Activated CD4-positive, alpha-beta memory T cell treated with anti-CD3 and anti-CD28 coated beads, Interleukin-2, amount 10 ng/mL, durations not matched to agents 7 days and 5 days (primary cell): ENCODE measurements around the gene COPS4. TPM values are rescaled to one million over a fixed set of nuclear protein-coding genes. Genes with fewer than 3 reads are reported as not detected.
"Not testable (repeated sequence)": the region's sequence is repeated elsewhere in the genome, so short reads cannot be mapped to it uniquely, and the experiment has no call there.

Source experiments
- CTCF ChIA-PET: fragments of 350-600 bp; sonication (Branson Sonifier 250); formaldehyde crosslinking; loops from one replicate; lab custom pipeline; 2021; ENCODE audit warnings: antibody characterized with exemption, inconsistent platforms; lab: Charles Lee
- POLR2A ChIA-PET: fragments of 350-600 bp; sonication (Branson Sonifier 250); formaldehyde crosslinking; loops from one replicate; lab custom pipeline; 2021; ENCODE audit warnings: antibody characterized with exemption; lab: Charles Lee
- DNase-seq: peaks from one replicate; pipeline ENCODE4 v3.0.0-alpha.2; 2020
- H3K27ac Mint-ChIP-seq: one replicate; pipeline ENCODE4 v1.8.0; 2021; ENCODE audit warnings: mild to moderate bottlenecking, mixed read lengths
- H3K27me3 Mint-ChIP-seq: one replicate; pipeline ENCODE4 v1.8.0; 2021; ENCODE audit warnings: mixed read lengths
- H3K36me3 Mint-ChIP-seq: one replicate; pipeline ENCODE4 v1.8.0; 2021; ENCODE audit warnings: low read depth, mixed read lengths
- H3K4me1 Mint-ChIP-seq: one replicate; pipeline ENCODE4 v1.8.0; 2021; ENCODE audit warnings: mixed read lengths
- H3K4me3 Mint-ChIP-seq: one replicate; pipeline ENCODE4 v1.8.0; 2021; ENCODE audit warnings: mild to moderate bottlenecking, mixed read lengths
- H3K9me3 Mint-ChIP-seq: one replicate; pipeline ENCODE4 v1.8.0; 2021; ENCODE audit warnings: mixed read lengths
- total RNA-seq, 2 experiments: library from RNA; stranded (reverse); gene quantifications; one replicate each; pipeline ENCODE4 v1.2.3, GENCODE V29; 2021

The COPS4 gene
- total RNA-seq = 10 to 100 TPM; 30.9 to 32.8 TPM

GRCh38 chr4:83034630-83035494, at the start of gene COPS4:
TSS of gene COPS4 (plus strand) at chr4:83035183. CDS start at chr4:83035225, 42 bp downstream.
- ChIA-PET CTCF (interaction anchor here (0.6 to 1.8 kb wide), 25 partner anchors 11 to 606 kb away, joined by 3 to 28 read pairs (median 5); partner anchors contain the start of genes COQ2 and LIN54), POLR2A (interaction anchor here (0.6 to 1.9 kb wide), 35 partner anchors 8 to 606 kb away, joined by 3 to 96 read pairs (median 4); partner anchors contain the start of genes COQ2, HELQ, LIN54 and MRPS18C)
- peak within 1 kb of the TSS; percentile 95 for H3K4me3 Mint-ChIP-seq
- peaks cover 31% of the 10 kb centered on the region for H3K4me1 Mint-ChIP-seq
- H3K27ac Mint-ChIP-seq = peak within 1 kb of the TSS; percentile 99
- DNase-seq = peak; percentile 97
- peaks cover 11% of the 10 kb centered on the region for H3K27me3 Mint-ChIP-seq
- peaks cover 5% of the 10 kb centered on the region for H3K36me3 Mint-ChIP-seq
- no peaks in the 10 kb centered on the region for H3K9me3 Mint-ChIP-seq

DNA sequence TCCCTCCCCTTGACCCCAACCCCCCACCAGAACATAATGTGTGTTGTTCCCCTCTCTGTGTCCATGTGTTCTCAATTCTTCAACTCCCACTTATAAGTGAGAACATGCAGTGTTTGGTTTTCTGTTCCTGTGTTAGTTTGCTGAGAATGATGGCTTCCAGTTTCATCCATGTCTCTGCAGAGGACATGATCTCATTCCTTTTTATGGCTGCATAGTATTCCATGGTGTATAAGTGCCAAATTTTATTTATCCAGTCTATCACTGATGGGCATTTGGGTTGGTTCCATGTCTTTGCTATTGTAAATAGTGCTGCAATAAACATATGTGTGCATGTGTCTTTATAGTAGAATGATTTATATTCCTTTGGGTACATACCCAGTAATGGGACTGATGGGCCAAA, 47.5 kb upstream of the COPS4 start:
- POLR2A ChIA-PET, CTCF ChIA-PET, H3K9me3 Mint-ChIP-seq, DNase-seq, H3K27ac Mint-ChIP-seq, H3K27me3 Mint-ChIP-seq, H3K4me3 Mint-ChIP-seq: not testable (repeated sequence)
- H3K36me3 Mint-ChIP-seq = peaks cover 37% of the 10 kb centered on the region
- H3K4me1 Mint-ChIP-seq = peaks cover 33% of the 10 kb centered on the region

DNA sequence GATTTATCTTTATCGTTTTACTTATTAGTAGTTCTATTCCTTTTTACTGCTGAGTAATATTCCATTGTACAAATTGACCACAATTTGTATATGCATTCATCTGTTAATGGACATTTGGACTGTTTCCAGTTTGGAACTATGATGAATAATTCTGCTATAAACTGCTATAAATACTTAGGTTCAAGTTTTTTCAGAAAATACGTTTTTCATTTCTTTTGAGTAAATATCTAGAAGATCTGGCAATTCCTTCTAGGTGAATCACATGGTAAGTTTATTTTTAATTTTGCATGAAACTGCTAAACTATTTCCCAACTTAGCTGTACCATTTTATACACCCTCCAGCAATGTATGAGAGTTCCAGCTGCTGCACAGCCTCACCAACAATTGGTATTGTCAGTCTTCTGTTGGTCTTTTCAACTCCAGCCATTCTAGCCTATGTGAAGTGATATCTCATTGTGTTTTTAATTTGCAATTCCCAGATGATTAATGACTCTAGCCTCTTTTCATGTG, 46.6 kb upstream of the COPS4 start:
- Mint-ChIP-seq H3K9me3 (no peaks in the 10 kb centered on the region), H3K4me1 (peaks cover 33% of the 10 kb centered on the region), H3K36me3 (peaks cover 33% of the 10 kb centered on the region), H3K27me3 (no peaks in the 10 kb centered on the region), H3K27ac (no peak overlapping the region), H3K4me3 (no peak overlapping the region)
- POLR2A ChIA-PET = interaction anchor here (1.7 kb wide), 1 partner anchor 46 kb away, joined by 4 read pairs; the partner anchor contains the start of gene COPS4
- DNase-seq = no peak
- CTCF ChIA-PET = no interaction called here

- H3K27me3 Mint-ChIP-seq = no peaks in the 10 kb centered on the region
- no peak overlapping the region for H3K4me3 Mint-ChIP-seq
- ChIA-PET POLR2A (interaction anchor here (0.6 to 2.0 kb wide), 8 partner anchors 9 to 125 kb away, joined by 3 to 7 read pairs (median 4); partner anchors contain the start of genes COPS4 and LIN54), CTCF (interaction anchor here (0.9 to 1.1 kb wide), 3 partner anchors 18 to 45 kb away, joined by 3 to 4 read pairs (median 3); partner anchors contain the start of gene COPS4)
- peak overlapping the region; percentile 44 for H3K27ac Mint-ChIP-seq
- DNase-seq = no peak
- H3K4me1 Mint-ChIP-seq = peaks cover 25% of the 10 kb centered on the region
- peaks cover 22% of the 10 kb centered on the region for H3K36me3 Mint-ChIP-seq
- H3K9me3 Mint-ChIP-seq = no peaks in the 10 kb centered on the region
Observed at GRCh38 chr4:82989575-82990429, 45.2 kb upstream of the COPS4 start.

- H3K4me1 Mint-ChIP-seq = peaks cover 13% of the 10 kb centered on the region
- H3K9me3 Mint-ChIP-seq = no peaks in the 10 kb centered on the region
- no peak overlapping the region for H3K4me3 Mint-ChIP-seq
- DNase-seq = no peak
- H3K36me3 Mint-ChIP-seq = peaks cover 7% of the 10 kb centered on the region
- CTCF ChIA-PET = interaction anchor here (0.6 kb wide), 1 partner anchor 16 kb away, joined by 4 read pairs; the partner anchor contains the start of gene LIN54
- no peak overlapping the region for H3K27ac Mint-ChIP-seq
- POLR2A ChIA-PET = no interaction called here
- no peaks in the 10 kb centered on the region for H3K27me3 Mint-ChIP-seq
Observed at GRCh38 chr4:82994834-82995233, 40.1 kb upstream of the COPS4 start.

DNA sequence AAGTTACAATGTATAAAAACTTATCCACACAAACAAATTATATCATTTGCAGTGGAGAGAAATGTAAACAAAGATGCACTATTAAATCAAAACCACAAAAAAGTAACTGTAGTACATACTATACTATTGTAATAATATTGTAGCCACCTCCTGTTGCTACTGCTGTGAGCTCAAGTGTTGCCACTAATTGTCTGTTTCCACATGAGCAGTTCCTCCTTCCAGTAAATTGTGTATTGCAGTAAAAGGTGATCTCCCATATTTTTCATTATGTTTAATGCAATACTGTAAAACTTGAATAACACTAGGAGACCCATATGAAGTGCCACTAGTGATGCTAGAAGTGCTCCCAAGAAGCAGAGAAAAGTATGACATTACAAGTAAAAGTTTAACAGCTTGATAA, 36.1 kb upstream of the COPS4 start:
- Mint-ChIP-seq H3K4me1 (peaks cover 11% of the 10 kb centered on the region), H3K36me3 (peaks cover 15% of the 10 kb centered on the region), H3K27ac (no peak overlapping the region), H3K9me3 (no peaks in the 10 kb centered on the region), H3K4me3 (no peak overlapping the region), H3K27me3 (no peaks in the 10 kb centered on the region)
- POLR2A ChIA-PET = interaction anchor here (1.5 to 1.6 kb wide), 2 partner anchors 9 kb away, joined by 4 read pairs; no protein-coding TSS in a partner anchor
- CTCF ChIA-PET = no interaction called here
- no peak for DNase-seq

DNA sequence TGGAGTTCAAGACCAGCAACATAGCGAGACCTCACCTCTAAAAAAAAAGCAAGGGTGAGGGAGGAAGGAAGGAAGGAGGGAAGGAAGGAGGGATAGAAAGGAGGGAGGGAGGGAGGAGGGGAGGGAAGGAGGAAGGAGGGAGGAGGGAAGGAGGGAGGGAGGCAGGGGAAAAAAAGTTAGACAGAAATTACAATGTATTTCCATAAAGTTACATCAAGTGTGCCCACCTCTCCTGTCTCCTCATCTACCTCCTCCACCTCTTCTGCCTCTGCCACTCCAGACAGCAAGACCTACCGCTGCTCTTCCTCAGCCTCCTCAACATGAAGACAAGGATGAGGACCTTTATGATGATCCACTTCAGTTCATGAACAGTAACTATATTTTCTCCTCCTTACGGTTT, 32.7 kb upstream of the COPS4 start:
- no peak overlapping the region for H3K27ac Mint-ChIP-seq
- no peaks in the 10 kb centered on the region for H3K27me3 Mint-ChIP-seq
- H3K9me3 Mint-ChIP-seq = no peaks in the 10 kb centered on the region
- POLR2A ChIA-PET = no interaction called here
- H3K36me3 Mint-ChIP-seq = peaks cover 19% of the 10 kb centered on the region
- DNase-seq = no peak
- H3K4me3 Mint-ChIP-seq = no peak overlapping the region
- CTCF ChIA-PET = no interaction called here
- peaks cover 21% of the 10 kb centered on the region for H3K4me1 Mint-ChIP-seq

- H3K4me3 Mint-ChIP-seq, H3K9me3 Mint-ChIP-seq, H3K27ac Mint-ChIP-seq, DNase-seq, CTCF ChIA-PET, H3K27me3 Mint-ChIP-seq, POLR2A ChIA-PET: not testable (repeated sequence)
- Mint-ChIP-seq H3K36me3 (peaks cover 19% of the 10 kb centered on the region), H3K4me1 (peaks cover 29% of the 10 kb centered on the region)
Observed at GRCh38 chr4:83003044-83003791, 31.8 kb upstream of the COPS4 start.

GRCh38 chr4:83009529-83009928, 25.5 kb upstream of the COPS4 start:
- peaks cover 15% of the 10 kb centered on the region for H3K36me3 Mint-ChIP-seq
- ChIA-PET CTCF (interaction anchor here (1.7 kb wide), 1 partner anchor 26 kb away, joined by 4 read pairs; the partner anchor contains the start of gene COPS4), POLR2A (interaction anchor here (0.8 to 5.4 kb wide), 8 partner anchors 9 to 580 kb away, joined by 3 to 96 read pairs (median 14); partner anchors contain the start of genes COPS4, HELQ, HNRNPDL and MRPS18C)
- H3K27me3 Mint-ChIP-seq = no peaks in the 10 kb centered on the region
- H3K4me3 Mint-ChIP-seq = peak overlapping the region; percentile 100
- H3K27ac Mint-ChIP-seq = peak overlapping the region; percentile 96
- no peaks in the 10 kb centered on the region for H3K9me3 Mint-ChIP-seq
- H3K4me1 Mint-ChIP-seq = peaks cover 53% of the 10 kb centered on the region
- DNase-seq = no peak

DNA sequence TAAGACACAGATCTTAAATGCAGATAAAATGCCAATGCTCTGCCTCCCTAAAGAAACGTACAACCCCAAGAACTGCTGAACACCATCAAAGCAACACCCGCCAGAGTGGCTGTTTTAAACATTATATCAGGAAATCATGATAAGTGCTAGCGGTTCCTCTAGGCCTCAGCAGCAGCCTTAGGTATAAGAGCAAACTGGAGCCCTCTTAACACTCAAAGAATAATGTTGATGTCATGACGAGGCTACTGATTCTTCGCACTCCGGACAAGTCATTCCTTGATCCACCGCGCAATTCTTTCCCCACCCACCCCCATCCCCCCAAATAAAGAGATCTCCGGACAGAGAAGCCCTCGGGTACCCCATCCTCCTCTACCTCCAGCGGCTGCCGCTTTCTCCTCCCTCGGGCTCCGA, 24.9 kb upstream of the COPS4 start:
- peak; percentile 27 for DNase-seq

DNA sequence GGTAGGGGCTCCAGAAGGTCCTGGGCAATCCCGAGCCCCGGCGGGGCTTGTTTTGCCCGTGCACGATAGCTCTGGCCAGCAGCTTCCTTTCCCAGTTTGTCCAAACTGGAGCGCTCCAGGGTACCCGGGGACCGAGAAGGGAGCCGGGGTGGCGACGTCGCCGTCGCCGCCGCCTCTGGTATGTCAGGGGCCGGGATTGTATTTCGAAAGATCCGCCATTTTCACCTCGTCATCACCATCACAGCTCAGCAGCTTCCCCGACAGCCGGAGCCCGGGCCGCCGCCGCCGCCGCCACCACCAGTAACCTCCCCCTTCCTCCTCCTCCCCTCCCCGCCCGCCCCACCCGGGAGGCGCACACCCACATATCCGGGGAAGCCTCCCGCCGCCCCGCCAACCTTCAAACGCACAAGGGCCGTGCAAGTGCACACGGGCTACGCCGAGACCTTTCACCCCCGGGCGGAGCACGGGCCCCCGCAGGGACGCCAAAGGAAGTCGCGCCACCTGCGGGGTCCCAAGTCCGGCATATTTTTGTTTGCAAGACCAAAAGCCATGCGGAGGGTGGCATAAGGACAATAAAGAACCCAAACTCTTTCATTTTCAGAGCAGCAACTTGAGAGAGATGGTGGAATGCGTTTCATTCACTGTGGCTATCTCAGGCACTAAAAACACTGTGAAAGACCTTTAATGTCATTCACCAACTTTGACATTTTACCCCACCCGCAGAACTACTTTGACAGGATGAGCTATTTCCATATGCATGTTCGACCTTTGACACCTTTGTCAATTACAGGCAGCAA, 24.3 kb upstream of the COPS4 start, which contains the start of gene LIN54:
TSS of gene LIN54 (minus strand) at position 302 of the 797 bp plus-strand sequence. CDS start 25,979 bp downstream, outside the sequence.
- Mint-ChIP-seq H3K4me3 (peak within 1 kb of the TSS; percentile 100), H3K27ac (peak within 1 kb of the TSS; percentile 96), H3K4me1 (peaks cover 51% of the 10 kb centered on the region), H3K9me3 (no peaks in the 10 kb centered on the region), H3K36me3 (peaks cover 12% of the 10 kb centered on the region), H3K27me3 (no peaks in the 10 kb centered on the region)
- ChIA-PET POLR2A (interaction anchor here (0.9 to 5.4 kb wide), 18 partner anchors 9 to 636 kb away, joined by 3 to 96 read pairs (median 7); partner anchors contain the start of genes COPS4, COQ2, HELQ and HNRNPD), CTCF (interaction anchor here (0.7 to 2.4 kb wide), 15 partner anchors 16 to 726 kb away, joined by 3 to 19 read pairs (median 4); partner anchors contain the start of genes COPS4, COQ2, HNRNPD and THAP9)
- DNase-seq = peak; percentile 92

More for the DNA sequence above, 24.9 kb upstream of the COPS4 start:
- ChIA-PET POLR2A (interaction anchor here (1.3 to 5.4 kb wide), 10 partner anchors 21 to 581 kb away, joined by 3 to 96 read pairs (median 18); partner anchors contain the start of genes COPS4, COQ2, HELQ and HNRNPDL), CTCF (interaction anchor here (0.8 to 2.4 kb wide), 3 partner anchors 15 to 110 kb away, joined by 4 to 17 read pairs (median 4); partner anchors contain the start of genes COPS4 and THAP9)
- Mint-ChIP-seq H3K27me3 (no peaks in the 10 kb centered on the region), H3K36me3 (peaks cover 15% of the 10 kb centered on the region), H3K4me3 (peak overlapping the region; percentile 100), H3K27ac (peak overlapping the region; percentile 96), H3K4me1 (peaks cover 53% of the 10 kb centered on the region), H3K9me3 (no peaks in the 10 kb centered on the region)
